GM12874 (cell line): ENCODE data around the gene RERG.

Source experiments
- TF ChIP-seq, protein P1 (sequence below): IDR thresholded peaks from 2 replicates; pipeline ENCODE4 v1.5.1; 2011; ENCODE audit warnings: low read depth, mild to moderate bottlenecking, control low read depth, low read length, moderate library complexity; ENCODE audit not compliant: insufficient read depth

Gene RERG

DNA sequence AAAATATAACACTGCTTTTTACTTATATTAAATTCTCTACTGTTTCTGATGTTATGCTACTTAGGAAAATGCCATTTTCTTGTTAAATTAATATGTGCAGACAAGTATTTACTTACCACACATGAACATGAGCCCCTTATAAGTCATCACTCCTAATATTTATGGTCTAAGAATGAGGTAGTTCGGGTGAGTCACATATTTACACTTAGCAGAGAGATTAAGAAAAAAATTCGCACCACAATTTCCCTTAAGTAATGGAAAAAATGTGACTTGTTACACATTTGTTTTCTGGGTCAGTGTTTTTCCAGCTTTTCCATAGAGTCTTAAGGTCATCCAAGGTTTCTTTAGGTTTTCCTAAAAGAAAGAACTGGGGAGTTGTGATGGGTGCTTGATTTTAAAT, 68.3 kb downstream of the RERG start:
- TF ChIP-seq, protein P1, sequence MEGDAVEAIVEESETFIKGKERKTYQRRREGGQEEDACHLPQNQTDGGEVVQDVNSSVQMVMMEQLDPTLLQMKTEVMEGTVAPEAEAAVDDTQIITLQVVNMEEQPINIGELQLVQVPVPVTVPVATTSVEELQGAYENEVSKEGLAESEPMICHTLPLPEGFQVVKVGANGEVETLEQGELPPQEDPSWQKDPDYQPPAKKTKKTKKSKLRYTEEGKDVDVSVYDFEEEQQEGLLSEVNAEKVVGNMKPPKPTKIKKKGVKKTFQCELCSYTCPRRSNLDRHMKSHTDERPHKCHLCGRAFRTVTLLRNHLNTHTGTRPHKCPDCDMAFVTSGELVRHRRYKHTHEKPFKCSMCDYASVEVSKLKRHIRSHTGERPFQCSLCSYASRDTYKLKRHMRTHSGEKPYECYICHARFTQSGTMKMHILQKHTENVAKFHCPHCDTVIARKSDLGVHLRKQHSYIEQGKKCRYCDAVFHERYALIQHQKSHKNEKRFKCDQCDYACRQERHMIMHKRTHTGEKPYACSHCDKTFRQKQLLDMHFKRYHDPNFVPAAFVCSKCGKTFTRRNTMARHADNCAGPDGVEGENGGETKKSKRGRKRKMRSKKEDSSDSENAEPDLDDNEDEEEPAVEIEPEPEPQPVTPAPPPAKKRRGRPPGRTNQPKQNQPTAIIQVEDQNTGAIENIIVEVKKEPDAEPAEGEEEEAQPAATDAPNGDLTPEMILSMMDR = no peak

DNA sequence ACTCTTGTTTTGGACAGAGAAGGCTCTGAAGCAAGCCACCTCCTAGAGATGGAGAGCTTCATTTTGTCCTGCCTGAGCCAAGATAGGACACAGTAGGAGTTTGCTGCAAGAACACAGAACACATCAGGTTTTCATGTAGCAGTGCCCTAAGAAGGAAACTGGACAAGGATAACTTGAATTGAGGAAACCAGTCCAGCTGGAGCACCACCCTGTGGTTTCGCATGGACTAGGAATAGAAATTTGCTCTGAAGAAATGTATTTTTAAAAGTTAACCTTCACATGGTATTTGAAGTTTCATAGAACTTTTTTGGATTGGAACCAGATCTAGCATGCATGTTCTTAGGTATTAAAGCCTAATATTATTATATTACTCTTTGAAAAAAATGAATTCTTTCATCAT, 68.8 kb downstream of the RERG start:
- TF ChIP-seq, protein P1 = no peak

DNA sequence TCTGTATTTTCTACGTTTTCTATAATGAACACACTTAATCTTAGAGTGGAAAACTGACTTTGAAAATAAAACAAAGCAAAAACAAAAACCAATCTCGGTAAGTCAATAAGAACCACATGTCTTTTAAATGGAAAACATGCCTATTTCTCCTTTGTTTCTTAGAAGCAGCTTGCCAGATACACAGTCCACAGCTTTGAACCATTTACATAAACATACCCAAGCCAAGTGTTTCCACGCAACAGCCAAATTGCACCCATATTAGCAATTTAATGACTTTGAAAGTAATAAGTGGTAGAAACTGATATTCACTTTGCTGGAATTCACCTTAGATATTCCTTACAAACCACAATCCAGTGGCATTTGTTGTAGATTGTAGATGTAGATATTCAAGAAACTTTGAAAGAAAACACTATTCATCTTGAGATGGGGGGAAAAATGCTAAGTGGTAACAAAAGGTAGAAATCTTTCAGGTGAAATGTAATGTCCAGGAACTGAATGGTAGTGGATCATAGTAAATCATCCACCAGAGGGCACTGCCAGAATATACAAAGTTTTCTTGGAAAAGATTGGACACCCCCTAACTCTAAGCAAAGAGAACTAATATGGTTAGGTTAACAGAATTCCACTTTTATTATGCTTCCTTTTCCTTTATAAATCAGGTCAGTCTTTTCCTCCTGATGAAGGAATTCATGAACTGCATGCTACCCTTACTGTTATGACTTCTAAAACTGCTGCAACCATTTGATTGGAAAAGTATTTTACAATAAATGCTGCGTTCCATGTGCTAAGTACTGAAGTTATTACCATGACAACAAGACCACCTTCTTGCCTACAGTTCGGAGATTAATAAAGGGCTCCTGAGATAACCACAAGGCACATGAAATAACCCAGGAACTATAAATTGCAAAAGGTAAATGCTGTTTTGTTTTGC, 69.8 kb downstream of the RERG start:
- TF ChIP-seq, protein P1 = no peak

DNA sequence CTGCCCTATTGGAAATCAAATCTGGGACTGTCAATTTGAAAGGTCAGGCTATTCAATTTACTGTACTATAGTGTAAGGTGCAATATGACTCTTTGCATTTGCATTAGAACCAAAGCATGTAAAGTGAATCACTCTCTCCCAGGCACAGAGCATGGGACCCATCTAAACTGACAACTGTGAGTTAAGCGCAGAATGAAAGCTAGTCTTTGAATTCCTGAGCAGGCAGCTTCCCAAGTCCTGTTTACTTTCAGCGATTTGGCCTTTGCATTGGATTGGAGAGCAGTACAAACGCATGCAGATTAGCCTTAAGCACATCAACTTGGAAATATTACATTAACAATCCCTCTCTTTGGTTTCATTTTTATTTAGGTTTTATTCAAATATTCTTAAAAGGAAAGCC, 74.6 kb downstream of the RERG start:
- TF ChIP-seq, protein P1 = no peak

DNA sequence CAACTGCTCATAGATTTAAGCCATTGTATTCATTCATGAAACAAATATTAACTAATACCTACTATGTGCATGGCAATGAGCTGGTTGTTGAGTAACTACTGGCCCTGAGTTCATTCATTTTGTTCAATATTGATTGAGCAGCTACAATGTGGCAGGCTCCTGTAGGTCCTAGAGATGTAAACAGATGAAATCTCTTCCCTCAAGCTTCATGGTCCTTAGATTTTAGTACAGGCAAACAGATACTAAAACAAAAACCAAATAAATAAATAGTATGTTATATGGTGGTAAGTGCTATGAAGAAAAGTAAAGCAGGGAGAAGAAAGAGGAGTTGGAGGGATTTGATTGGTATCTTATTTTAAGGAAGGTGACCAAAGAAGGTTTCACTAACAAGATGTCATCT, 77.8 kb downstream of the RERG start:
- TF ChIP-seq, protein P1 = no peak

DNA sequence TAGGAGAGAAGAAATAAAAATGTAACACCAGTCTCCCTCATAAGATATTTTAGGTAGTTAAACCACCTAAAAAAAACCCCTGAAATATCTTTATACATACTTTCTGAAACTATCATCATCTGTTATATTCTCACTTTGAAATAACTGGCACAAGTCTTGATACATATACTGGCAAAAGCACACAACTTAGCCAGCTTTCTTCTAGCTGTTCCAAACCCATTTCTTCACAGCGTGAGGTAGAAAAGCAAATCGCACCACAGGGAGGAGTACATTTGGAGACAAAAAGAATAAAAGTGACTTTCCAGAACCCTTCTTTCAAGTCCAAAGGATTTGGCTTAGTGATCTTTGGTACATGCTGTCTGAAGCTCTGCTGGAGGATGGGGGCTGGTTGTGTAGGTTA, 78.5 kb downstream of the RERG start:
- TF ChIP-seq, protein P1 = no peak

DNA sequence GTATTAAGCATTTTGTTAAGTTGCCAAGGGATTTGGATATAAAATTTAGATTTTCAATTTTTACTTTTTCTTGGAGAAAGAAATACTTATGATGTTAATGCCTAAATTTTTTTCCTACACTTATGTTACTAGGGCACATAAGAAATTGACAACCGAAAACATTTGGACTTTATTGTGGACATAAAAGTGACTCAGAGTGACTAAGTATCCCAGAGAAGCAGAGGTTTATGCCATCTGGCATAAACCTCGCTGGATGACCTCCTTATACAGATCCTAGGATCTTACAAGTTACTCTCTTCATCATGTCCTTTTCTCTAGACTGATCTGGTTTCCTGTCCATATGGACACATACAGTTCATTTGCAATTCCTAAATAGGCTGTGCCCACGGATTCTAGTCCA, 89.8 kb downstream of the RERG start:
- TF ChIP-seq, protein P1 = no peak
